GM12891 (cell line): ENCODE data around the gene UQCRC1.

ENCODE experiments used
- PAX5 ChIP-seq: IDR thresholded peaks from 2 replicates; pipeline ENCODE4 v1.6.1; 2011; ENCODE audit warnings: low read length, moderate library complexity, mild to moderate bottlenecking; ENCODE audit not compliant: insufficient read depth, severe bottlenecking
- POLR2A ChIP-seq: IDR thresholded peaks from 2 replicates; pipeline ENCODE4 v1.6.1; 2011; ENCODE audit warnings: low read depth, low read length, control low read depth
- POLR2AphosphoS5 ChIP-seq: IDR thresholded peaks from 2 replicates; pipeline ENCODE4 v1.6.1; 2011; ENCODE audit warnings: low read depth, low read length, control low read depth
- POU2F2 ChIP-seq: IDR thresholded peaks from 2 replicates; pipeline ENCODE4 v1.6.1; 2011; ENCODE audit warnings: low read depth, mild to moderate bottlenecking, control low read depth, low read length, moderate library complexity
- SPI1 ChIP-seq: IDR thresholded peaks from 2 replicates; pipeline ENCODE4 v1.6.1; 2011; ENCODE audit warnings: low read depth, low read length, control low read depth
- TAF1 ChIP-seq: IDR thresholded peaks from 2 replicates; pipeline ENCODE4 v1.6.1; 2011; ENCODE audit warnings: low read depth, low read length, control low read depth

DNA sequence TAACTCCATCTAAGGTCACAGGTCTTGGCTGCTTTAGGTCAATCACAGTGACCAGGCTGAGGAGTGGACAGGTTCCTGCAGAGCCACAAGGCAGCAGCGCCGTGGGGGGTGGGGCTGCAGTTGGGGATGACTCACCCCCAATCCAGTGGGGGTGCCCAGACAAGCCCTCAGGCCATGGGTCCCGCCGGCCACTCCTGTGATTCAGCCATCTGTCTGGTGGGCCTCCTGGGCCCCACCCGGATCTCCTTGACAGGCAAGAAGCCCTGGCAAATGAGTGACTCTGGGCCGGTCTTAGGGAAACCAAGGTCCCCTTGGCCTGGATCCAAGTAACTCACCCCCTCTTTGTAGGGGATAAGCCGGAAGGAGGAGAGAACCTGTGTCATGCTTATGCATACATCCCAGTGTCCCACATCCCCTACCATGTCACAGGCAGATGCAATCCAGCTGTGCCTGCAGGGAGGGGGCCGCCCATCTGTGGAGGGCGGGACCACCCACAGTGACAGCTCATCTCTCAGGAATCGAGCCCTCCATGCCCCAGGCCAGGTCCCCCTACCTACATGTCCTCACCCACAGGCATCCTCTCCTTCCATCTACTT, 13.8 kb downstream of the UQCRC1 start:
- TF ChIP-seq PAX5 = no peak
- no peak for TF ChIP-seq POLR2A
- no peak for TF ChIP-seq POLR2AphosphoS5
- no peak for TF ChIP-seq SPI1
- no peak for TF ChIP-seq TAF1
- TF ChIP-seq POU2F2 = no peak
